Smooth muscle cell (in vitro differentiated cells): ENCODE results near the gene SLC37A3. TPM values are rescaled to one million over a fixed set of nuclear protein-coding genes. Genes with fewer than 3 reads are reported as not detected.
A peak's percentile ranks its signal among the peaks of the same experiment; 100 is the strongest.

Source experiments
- DNase-seq: peaks from one replicate; lab custom pipeline; 2025; ENCODE audit not compliant: unreplicated experiment; lab: John Stamatoyannopoulos, UW
- H2AFZ ChIP-seq: fragments of 200-600 bp; sonication (generic); 2 replicates; pipeline ENCODE4 v1.6.0; 2016; ENCODE audit warnings: antibody characterized with exemption, low read depth, mild to moderate bottlenecking
- H3F3A ChIP-seq: fragments of 200-600 bp; sonication (generic); 2 replicates; pipeline ENCODE4 v1.6.0; 2017; ENCODE audit warnings: antibody characterized with exemption, low read depth
- H3K27ac ChIP-seq: fragments of 200-600 bp; sonication (generic); 2 replicates; pipeline ENCODE4 v1.5.1; 2016; ENCODE audit warnings: low read depth, mild to moderate bottlenecking
- H3K27me3 ChIP-seq: fragments of 200-600 bp; sonication (generic); 2 replicates; pipeline ENCODE4 v1.6.1; 2016; ENCODE audit warnings: low read depth, mild to moderate bottlenecking
- H3K36me3 ChIP-seq: fragments of 200-600 bp; sonication (generic); 2 replicates; pipeline ENCODE4 v1.5.1; 2016; ENCODE audit warnings: low read depth
- H3K4me1 ChIP-seq: fragments of 200-600 bp; sonication (generic); 2 replicates; pipeline ENCODE4 v1.5.1; 2016; ENCODE audit warnings: low read depth
- H3K4me2 ChIP-seq: fragments of 200-600 bp; sonication (generic); 2 replicates; pipeline ENCODE4 v1.6.0; 2016; ENCODE audit warnings: mild to moderate bottlenecking
- H3K4me3 ChIP-seq: fragments of 200-600 bp; sonication (generic); 2 replicates; pipeline ENCODE4 v1.5.1; 2016; ENCODE audit warnings: mild to moderate bottlenecking
- H3K79me2 ChIP-seq: fragments of 200-600 bp; sonication (generic); 2 replicates; pipeline ENCODE4 v1.6.0; 2016; ENCODE audit warnings: low read depth, mild to moderate bottlenecking
- H3K9ac ChIP-seq: fragments of 200-600 bp; sonication (generic); 2 replicates; pipeline ENCODE4 v1.6.0; 2016; ENCODE audit warnings: low read depth
- H3K9me3 ChIP-seq: fragments of 200-600 bp; sonication (generic); replicated peaks from 2 replicates; pipeline ENCODE4 v1.5.1; 2016; ENCODE audit warnings: low read depth
- H4K20me1 ChIP-seq: fragments of 200-600 bp; sonication (generic); 2 replicates; pipeline ENCODE4 v1.6.0; 2016; ENCODE audit warnings: low read depth
- WGBS: methylation state at CpG from one replicate; pipeline ENCODE4 v1.1.7; 2016; ENCODE audit warnings: low lambda C conversion rate; 5-methylcytosine and 5-hydroxymethylcytosine counted together
- polyA plus RNA-seq: library from polyadenylated mRNA; unstranded; fragments of >200 nt; fragmentation: Nextera tagmentation; extraction: Ambion mirVana; gene quantifications from 2 replicates; pipeline ENCODE4 v1.2.1, GENCODE V29; 2016
- total RNA-seq: library from RNA; depleted of rRNA; stranded (reverse); fragments of >200 nt; gene quantifications from 2 replicates; pipeline ENCODE4 v1.2.3, GENCODE V29; 2014
- TF ChIP-seq, protein P1 (sequence below): fragments of 200-600 bp; sonication (generic); IDR thresholded peaks from 2 replicates; pipeline ENCODE4 v1.5.1; 2017; ENCODE audit warnings: borderline replicate concordance, mild to moderate bottlenecking, antibody characterized with exemption; ENCODE audit not compliant: insufficient read depth, poor library complexity, severe bottlenecking

Gene SLC37A3
- total and polyA plus RNA-seq, 2 experiments from 2014 or later = 42.8 to 54.2 TPM

GRCh38 chr7:140349144-140349771 is 49.1 kb downstream of the SLC37A3 start:
- H3K27ac ChIP-seq = peak overlapping the region; percentile 73
- H4K20me1 ChIP-seq = no peaks in the 10 kb centered on the region
- H3K79me2 ChIP-seq = no peaks in the 10 kb centered on the region
- no peaks in the 10 kb centered on the region for H3F3A ChIP-seq
- no peak overlapping the region for H3K4me3 ChIP-seq
- peaks cover 4% of the 10 kb centered on the region for H3K36me3 ChIP-seq
- H3K9ac ChIP-seq = peak overlapping the region; percentile 19
- H3K4me1 ChIP-seq = peaks cover 10% of the 10 kb centered on the region
- no peak for DNase-seq
- 73% methylated on average over 8 of the region's 8 CpGs for WGBS
- no peaks in the 10 kb centered on the region for H3K9me3 ChIP-seq
- TF ChIP-seq, protein P1, sequence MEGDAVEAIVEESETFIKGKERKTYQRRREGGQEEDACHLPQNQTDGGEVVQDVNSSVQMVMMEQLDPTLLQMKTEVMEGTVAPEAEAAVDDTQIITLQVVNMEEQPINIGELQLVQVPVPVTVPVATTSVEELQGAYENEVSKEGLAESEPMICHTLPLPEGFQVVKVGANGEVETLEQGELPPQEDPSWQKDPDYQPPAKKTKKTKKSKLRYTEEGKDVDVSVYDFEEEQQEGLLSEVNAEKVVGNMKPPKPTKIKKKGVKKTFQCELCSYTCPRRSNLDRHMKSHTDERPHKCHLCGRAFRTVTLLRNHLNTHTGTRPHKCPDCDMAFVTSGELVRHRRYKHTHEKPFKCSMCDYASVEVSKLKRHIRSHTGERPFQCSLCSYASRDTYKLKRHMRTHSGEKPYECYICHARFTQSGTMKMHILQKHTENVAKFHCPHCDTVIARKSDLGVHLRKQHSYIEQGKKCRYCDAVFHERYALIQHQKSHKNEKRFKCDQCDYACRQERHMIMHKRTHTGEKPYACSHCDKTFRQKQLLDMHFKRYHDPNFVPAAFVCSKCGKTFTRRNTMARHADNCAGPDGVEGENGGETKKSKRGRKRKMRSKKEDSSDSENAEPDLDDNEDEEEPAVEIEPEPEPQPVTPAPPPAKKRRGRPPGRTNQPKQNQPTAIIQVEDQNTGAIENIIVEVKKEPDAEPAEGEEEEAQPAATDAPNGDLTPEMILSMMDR = no peak
- H3K27me3 ChIP-seq = no peaks in the 10 kb centered on the region
- H3K4me2 ChIP-seq = peak overlapping the region; percentile 0
- no peak overlapping the region for H2AFZ ChIP-seq

DNA sequence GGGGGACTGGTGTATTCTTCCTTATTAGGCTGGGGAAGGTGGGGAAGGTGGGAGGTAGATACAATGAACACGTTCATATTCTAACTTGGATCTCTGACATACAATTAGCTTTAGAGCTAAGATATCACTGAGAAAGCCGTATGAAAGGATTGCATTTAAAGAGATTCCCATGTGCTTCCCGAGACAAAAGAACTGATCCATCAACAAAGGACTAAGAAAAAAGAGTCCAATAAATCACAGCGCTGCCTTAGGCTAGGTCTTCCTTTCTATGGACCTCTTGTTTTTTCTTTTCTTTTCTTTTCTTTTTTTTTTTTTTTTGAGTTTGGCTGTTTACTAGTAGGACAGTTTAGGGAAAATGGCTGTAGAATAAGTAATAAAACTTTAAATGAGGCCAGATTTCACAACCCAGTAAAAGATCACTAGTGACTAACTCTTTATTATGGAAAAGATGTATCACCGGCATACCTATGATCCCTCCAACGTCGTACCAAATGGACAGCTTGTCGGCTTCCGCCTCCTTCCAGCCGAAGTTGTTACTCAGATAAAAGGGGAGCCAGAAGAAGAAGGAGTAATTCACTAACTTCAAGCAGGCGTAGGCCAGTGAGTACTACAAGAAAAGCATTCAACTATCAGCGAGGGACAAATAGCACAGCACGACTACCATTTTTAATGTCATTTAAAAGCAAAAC is 50.0 kb downstream of the SLC37A3 start:
- Histone ChIP-seq H3K36me3 (no peaks in the 10 kb centered on the region), H3K4me2 (no peak overlapping the region), H3K4me1 (peaks cover 10% of the 10 kb centered on the region), H4K20me1 (peaks cover under 1% of the 10 kb centered on the region), H3K9me3 (no peaks in the 10 kb centered on the region), H2AFZ (no peak overlapping the region), H3F3A (no peaks in the 10 kb centered on the region), H3K79me2 (no peaks in the 10 kb centered on the region), H3K4me3 (no peak overlapping the region), H3K9ac (peak overlapping the region; percentile 19), H3K27me3 (no peaks in the 10 kb centered on the region), H3K27ac (peak overlapping the region; percentile 73)
- TF ChIP-seq, protein P1 = no peak
- 61% methylated on average over 13 of the region's 13 CpGs for WGBS
- DNase-seq = no peak

- Histone ChIP-seq H3K27ac (no peak overlapping the region), H3K79me2 (no peaks in the 10 kb centered on the region), H3K4me1 (peaks cover 10% of the 10 kb centered on the region), H3K9me3 (no peaks in the 10 kb centered on the region), H3K27me3 (no peaks in the 10 kb centered on the region), H3K4me3 (no peak overlapping the region), H3K9ac (no peak overlapping the region), H2AFZ (no peak overlapping the region), H3K36me3 (no peaks in the 10 kb centered on the region), H4K20me1 (peaks cover 8% of the 10 kb centered on the region), H3K4me2 (no peak overlapping the region), H3F3A (no peaks in the 10 kb centered on the region)
- DNase-seq = no peak
- 84% methylated on average over 3 of the region's 5 CpGs for WGBS
- TF ChIP-seq, protein P1 = no peak
These were observed 51.1 kb downstream of the SLC37A3 start for GRCh38 chr7:140347218-140347617.

GRCh38 chr7:140345426-140345825 is 52.9 kb downstream of the SLC37A3 start:
- no peaks in the 10 kb centered on the region for H3F3A ChIP-seq
- 83% methylated on average over 3 of the region's 3 CpGs for WGBS
- no peak overlapping the region for H3K9ac ChIP-seq
- H3K36me3 ChIP-seq = no peaks in the 10 kb centered on the region
- no peak for DNase-seq
- H3K27me3 ChIP-seq = no peaks in the 10 kb centered on the region
- TF ChIP-seq, protein P1 = no peak
- no peak overlapping the region for H3K4me3 ChIP-seq
- no peaks in the 10 kb centered on the region for H3K9me3 ChIP-seq
- H3K4me2 ChIP-seq = no peak overlapping the region
- H3K27ac ChIP-seq = no peak overlapping the region
- peaks cover 10% of the 10 kb centered on the region for H3K4me1 ChIP-seq
- peaks cover 19% of the 10 kb centered on the region for H4K20me1 ChIP-seq
- H2AFZ ChIP-seq = no peak overlapping the region
- H3K79me2 ChIP-seq = no peaks in the 10 kb centered on the region
